Mesodermal cell (in vitro differentiated cells): ENCODE results near the gene GLCE.
"Not testable (repeated sequence)": the region's sequence is repeated elsewhere in the genome, so short reads cannot be mapped to it uniquely, and the experiment has no call there.

Experiments
- H3K27ac ChIP-seq: 2 replicates; pipeline ENCODE4 v1.7.0; 2013; ENCODE audit warnings: mild to moderate bottlenecking, low read depth, low read length, moderate library complexity; ENCODE audit not compliant: severe bottlenecking
- H3K36me3 ChIP-seq: 2 replicates; pipeline ENCODE4 v1.7.1; 2013; ENCODE audit warnings: mild to moderate bottlenecking, low read length, moderate library complexity; ENCODE audit not compliant: control insufficient read depth, insufficient read depth
- H3K4me1 ChIP-seq: one replicate; pipeline ENCODE4 v1.7.1; 2013; ENCODE audit warnings: mild to moderate bottlenecking, low read length; ENCODE audit not compliant: insufficient read depth, control insufficient read depth, poor library complexity, severe bottlenecking
- H3K4me3 ChIP-seq: 2 replicates; pipeline ENCODE4 v1.7.0; 2013; ENCODE audit warnings: low read length, control low read depth, mild to moderate bottlenecking; ENCODE audit not compliant: insufficient read depth, poor library complexity, severe bottlenecking; ENCODE audit errors: extremely low read depth
- H3K9me3 ChIP-seq: 2 replicates; pipeline ENCODE4 v1.7.1; 2013; ENCODE audit warnings: mild to moderate bottlenecking, low read length, moderate library complexity; ENCODE audit not compliant: control insufficient read depth
- WGBS, 2 experiments: methylation state at CpG; one replicate each; pipeline ENCODE4 v1.1.5; 2013; ENCODE audit warnings: missing lambda C conversion rate in 2 of 2; ENCODE audit not compliant: insufficient coverage in 2 of 2; 5-methylcytosine and 5-hydroxymethylcytosine counted together

GLCE gene

DNA sequence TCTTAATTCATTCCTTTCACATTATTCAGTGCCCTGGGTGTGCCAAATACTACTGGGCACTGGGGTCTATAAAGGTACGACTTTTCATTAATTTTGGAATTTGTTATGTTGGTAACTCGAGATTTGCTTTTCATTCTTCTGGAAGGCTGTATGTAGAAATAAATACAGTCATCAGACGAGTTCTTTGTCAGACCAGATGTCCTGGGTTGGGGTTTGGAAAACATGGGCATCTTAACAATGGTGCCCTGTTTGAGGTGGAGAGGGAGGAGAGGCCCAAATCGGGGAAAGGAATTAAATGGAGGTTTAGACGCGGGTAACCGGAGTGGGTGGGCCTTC is 662 bp upstream of the GLCE start:
- no peaks in the 10 kb centered on the region for H3K36me3 ChIP-seq
- H3K4me3 ChIP-seq, result peak overlapping the region; percentile 82
- H3K9me3 ChIP-seq, result no peaks in the 10 kb centered on the region
- WGBS, 2 experiments, result 21 to 31% methylated on average over 7 of the region's 7 CpGs
- no peak overlapping the region for H3K27ac ChIP-seq
- peaks cover 7% of the 10 kb centered on the region for H3K4me1 ChIP-seq

DNA sequence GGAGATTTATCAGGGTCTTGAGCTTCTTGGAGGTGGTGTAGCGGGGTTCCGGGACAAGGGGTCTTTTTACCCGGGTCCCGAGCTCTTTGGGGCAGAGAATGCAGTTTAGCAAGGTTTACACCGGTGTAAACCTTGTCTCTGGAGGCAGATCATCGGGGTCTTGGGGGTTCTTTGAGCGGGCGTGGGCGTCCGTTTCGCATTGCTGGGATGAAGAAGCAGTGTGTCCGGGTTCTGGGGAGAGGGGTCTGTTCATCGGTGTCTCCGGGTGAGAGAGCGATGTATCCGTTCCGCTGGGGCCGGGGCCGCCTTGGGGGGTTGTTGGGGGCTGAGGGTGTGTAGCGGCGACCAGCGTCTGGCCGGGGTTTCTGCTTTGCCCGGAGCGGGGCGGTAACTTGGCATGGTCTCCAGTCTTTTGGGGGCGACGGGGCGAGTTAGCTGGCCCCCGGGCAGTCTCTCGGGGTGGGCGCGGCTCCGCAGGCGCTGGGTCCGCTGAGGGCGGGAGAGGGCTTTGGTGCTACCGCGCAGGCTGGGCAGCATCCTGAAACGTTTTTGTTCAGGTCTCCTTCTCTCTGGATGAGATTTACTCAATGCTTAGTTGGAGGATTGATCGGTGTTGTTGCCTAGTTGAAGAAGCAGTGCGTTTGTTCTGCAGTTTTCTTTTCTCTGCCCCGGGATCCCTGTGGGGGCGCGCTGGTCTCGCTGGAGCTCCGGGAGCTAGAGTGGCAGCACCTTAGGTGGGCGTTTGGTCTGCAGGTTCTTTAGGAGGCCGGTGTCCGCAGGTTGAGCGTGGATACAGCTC is 843 bp downstream of the GLCE start:
- H3K9me3 ChIP-seq, result no peaks in the 10 kb centered on the region
- no peaks in the 10 kb centered on the region for H3K36me3 ChIP-seq
- 1 to 2% methylated on average over 30 to 45 of the region's 51 CpGs for WGBS, 2 experiments
- peaks cover 6% of the 10 kb centered on the region for H3K4me1 ChIP-seq
- H3K27ac ChIP-seq, result no peak overlapping the region
- peak overlapping the region; percentile 82 for H3K4me3 ChIP-seq

GRCh38 chr15:69161878-69162213 is 1.4 kb downstream of the GLCE start:
- peak overlapping the region; percentile 82 for H3K4me3 ChIP-seq
- no peaks in the 10 kb centered on the region for H3K9me3 ChIP-seq
- no peaks in the 10 kb centered on the region for H3K36me3 ChIP-seq
- no peak overlapping the region for H3K27ac ChIP-seq
- H3K4me1 ChIP-seq, result peaks cover 6% of the 10 kb centered on the region
- 24 to 38% methylated on average over 4 of the region's 5 CpGs for WGBS, 2 experiments

- Histone ChIP-seq H3K4me3 (no peak overlapping the region), H3K9me3 (no peaks in the 10 kb centered on the region), H3K4me1 (peaks cover 6% of the 10 kb centered on the region), H3K36me3 (no peaks in the 10 kb centered on the region), H3K27ac (no peak overlapping the region)
- 100% methylated on average over 1 of the region's 3 CpGs; no CpG with 5 or more reads in 1 of the 2 experiments for WGBS, 2 experiments
These were observed 2.8 kb downstream of the GLCE start for GRCh38 chr15:69163141-69163669.

DNA sequence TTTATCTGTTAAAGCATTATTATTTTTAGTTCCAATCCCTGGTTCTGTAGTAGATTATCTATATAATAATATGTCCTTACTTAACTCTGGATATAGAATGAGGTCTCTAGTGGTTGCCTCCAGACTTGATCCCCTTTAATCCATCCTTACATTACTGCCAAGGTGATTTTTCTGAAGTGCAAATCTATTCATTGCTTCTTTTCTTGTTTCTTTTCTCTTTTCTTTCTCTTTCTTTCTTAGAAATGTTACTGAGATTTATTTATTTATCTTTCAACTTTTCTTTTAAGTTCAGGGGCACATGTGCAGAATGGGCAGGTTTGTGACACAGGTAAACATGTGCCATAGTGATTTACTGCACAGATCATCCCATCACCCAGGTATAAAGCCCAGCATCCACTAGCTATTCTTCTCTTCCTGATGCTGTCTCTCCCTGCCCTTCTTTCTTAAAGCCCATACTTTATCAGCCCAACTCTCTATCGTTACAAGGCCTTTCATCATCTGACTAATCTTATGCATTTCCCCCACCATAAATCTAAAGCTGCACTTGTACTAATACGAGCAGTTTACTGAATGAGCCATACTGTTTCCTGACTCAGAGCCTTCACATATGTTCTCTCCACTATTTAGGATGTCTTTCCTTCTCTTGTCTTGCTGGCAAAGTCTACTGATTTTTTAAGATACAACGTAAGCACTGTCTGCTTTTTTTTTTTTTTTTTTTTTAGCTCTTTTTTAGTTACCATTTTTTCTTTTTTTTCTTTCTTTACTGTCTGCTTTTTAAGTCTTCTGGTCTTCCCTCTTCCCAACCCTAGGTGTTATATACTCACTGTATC is 4.6 kb downstream of the GLCE start:
- Histone ChIP-seq H3K4me3 (no peak overlapping the region), H3K4me1 (peaks cover 6% of the 10 kb centered on the region), H3K36me3 (no peaks in the 10 kb centered on the region), H3K27ac (no peak overlapping the region), H3K9me3 (no peaks in the 10 kb centered on the region)
- 83 to 86% methylated on average over 2 to 3 of the region's 3 CpGs for WGBS, 2 experiments

DNA sequence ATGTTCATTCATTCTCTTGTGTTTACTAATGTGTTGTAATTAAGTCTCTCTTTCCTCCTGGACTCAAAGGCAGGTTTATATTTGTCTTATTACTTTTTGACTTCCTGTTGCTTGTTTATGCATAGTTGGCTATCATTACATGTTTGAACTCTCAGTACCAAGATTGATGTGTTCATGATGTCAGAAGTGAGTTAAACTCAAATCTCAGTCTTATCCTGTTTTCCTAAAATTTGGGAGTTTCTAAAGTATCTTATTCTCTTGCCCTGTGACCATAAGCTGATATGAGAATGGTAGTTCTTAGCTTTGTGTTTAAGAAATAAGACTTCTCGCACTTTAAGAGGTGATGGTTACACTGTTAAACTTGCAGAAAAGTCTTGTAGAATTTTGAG is 5.2 kb downstream of the GLCE start:
- Histone ChIP-seq H3K36me3 (no peaks in the 10 kb centered on the region), H3K27ac (no peak overlapping the region), H3K4me3 (no peak overlapping the region), H3K9me3 (no peaks in the 10 kb centered on the region), H3K4me1 (peaks cover 6% of the 10 kb centered on the region)
- no CpG with 5 or more reads among the region's 1 CpG for WGBS, 2 experiments

DNA sequence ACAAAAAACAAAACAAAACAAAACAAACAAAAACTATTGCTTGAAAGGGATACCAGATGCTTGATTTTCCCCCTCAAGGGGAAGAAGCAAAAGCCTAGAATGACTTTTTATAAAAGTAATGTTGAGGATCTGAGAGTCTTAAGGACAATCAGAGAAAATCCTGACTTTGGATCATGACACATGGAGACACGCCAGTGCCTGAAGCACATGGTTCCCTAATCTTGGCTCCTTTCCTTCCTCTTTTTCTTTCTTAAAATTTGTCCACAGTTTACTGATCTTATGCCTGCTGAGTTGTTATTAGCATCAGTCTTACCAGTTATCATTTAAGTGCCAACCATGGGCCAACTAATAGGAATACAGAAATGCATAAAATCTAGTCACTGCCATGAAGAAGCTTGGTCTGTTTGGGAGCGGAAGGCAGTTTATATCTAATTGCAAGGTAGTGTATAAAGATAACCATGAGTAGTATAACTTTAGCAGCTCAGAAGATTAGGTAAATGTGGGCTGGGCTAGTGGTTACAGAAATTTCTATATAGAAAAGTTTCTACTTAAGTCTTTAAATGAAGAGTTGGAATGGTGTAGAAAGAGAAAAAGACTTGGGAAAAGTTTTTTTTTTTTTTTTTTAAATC is 6.9 kb downstream of the GLCE start:
- Histone ChIP-seq H3K36me3 (no peaks in the 10 kb centered on the region), H3K27ac (no peak overlapping the region), H3K4me1 (peaks cover 2% of the 10 kb centered on the region), H3K9me3 (no peaks in the 10 kb centered on the region), H3K4me3 (no peak overlapping the region)
- 100% methylated on average over 2 of the region's 2 CpGs for WGBS, 2 experiments

GRCh38 chr15:69168361-69168760 is 7.9 kb downstream of the GLCE start:
- H3K4me3 ChIP-seq, H3K27ac ChIP-seq, H3K9me3 ChIP-seq, H3K36me3 ChIP-seq, H3K4me1 ChIP-seq: not testable (repeated sequence)
- no CpG with 5 or more reads among the region's 7 CpGs for WGBS, 2 experiments

- H3K9me3 ChIP-seq, H3K4me1 ChIP-seq, H3K4me3 ChIP-seq, H3K36me3 ChIP-seq, H3K27ac ChIP-seq: not testable (repeated sequence)
- no CpG with 5 or more reads among the region's 3 CpGs for WGBS, 2 experiments
These were observed 9.1 kb downstream of the GLCE start for GRCh38 chr15:69169540-69169939.

DNA sequence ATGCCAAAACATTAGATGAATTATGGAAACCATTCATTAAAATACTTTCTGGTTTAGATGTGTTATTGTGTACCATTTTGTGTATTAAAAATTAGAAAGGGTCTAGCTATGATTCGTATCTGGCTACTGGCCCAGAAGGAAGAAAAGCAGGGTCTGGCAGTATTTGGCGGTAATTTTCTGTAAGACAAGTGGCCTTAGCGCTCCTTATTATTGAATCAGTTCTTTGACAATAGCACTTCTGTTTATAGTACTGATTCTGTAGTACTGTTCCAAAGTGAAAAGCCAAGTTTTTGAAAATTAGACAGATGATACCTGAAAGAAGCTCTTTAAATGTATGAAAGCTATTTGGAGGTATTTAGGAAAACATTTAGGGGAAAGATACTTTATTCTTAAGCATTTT is 10.2 kb downstream of the GLCE start:
- Histone ChIP-seq H3K4me1 (no peaks in the 10 kb centered on the region), H3K36me3 (no peaks in the 10 kb centered on the region), H3K4me3 (no peak overlapping the region), H3K27ac (no peak overlapping the region), H3K9me3 (no peaks in the 10 kb centered on the region)
- 100% methylated on average over 2 to 3 of the region's 3 CpGs for WGBS, 2 experiments
